ENCODE measurements around the gene PIP5K1B.

GRCh38 chr9:69029535-69029934, 324.5 kb downstream of the PIP5K1B start:
- TF ChIP-seq POLR2AphosphoS5 (IDR thresholded peaks at IDR 0.05; ENCODE audit: borderline replicate concordance, low read depth, low read length) = no peak
- no peak for TF ChIP-seq EZH2 (IDR thresholded peaks at IDR 0.05)
- TF ChIP-seq FOXP2 (optimal IDR thresholded peaks at IDR 0.05; ENCODE audit: control extremely low read depth, extremely low read length, insufficient read depth) = no peak
